ENCODE results near the gene OR51B4. TPM values are rescaled to one million over a fixed set of nuclear protein-coding genes. Genes with fewer than 3 reads are reported as not detected.
"Not testable (repeated sequence)": the region's sequence is repeated elsewhere in the genome, so short reads cannot be mapped to it uniquely, and the experiment has no call there.

The OR51B4 gene
- total RNA-seq, 1 donor: not detected

DNA sequence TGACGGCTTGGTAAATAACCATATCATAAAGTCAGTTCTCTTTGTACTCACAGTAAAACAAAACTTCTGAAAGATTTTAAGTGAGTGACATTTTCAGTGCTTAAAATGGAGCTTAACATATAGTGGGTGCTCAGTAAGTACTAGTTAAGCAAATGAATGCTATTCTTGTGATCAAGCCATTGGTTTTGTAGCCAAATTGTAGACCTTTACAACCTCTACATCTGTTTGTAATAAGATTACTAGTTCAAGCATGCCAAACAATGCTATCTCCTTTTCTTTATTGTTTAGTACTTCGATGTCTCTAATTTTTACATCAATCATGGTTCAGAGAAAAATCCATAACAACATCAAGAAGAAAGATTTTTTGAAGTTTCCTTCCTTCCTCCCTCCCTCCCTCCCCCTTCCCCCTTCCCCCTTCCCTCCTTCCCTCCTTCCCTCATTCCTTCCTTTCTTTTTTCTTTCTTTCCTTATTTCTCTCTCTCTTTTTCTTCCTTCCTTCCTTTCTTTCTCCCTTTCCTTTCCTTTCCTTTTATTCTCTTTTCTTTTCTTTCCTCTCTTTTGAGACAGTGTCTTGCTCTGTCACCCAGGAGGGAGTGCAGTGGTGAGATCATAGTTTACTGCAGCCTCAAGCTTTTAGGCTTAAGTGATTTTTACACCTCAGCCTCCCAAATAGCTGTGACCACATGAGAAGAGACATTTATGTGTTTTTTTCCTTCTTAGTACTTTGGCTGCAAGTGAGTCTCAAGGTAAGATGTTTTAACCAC, 5.7 kb upstream of the OR51B4 start:
- no peaks in the 10 kb centered on the region for H3K4me1 ChIP-seq (ENCODE audit: insufficient read depth, low read length)
- no peak overlapping the region for H3K4me3 ChIP-seq (ENCODE audit: low read length)
- no peaks in the 10 kb centered on the region for H3K27me3 ChIP-seq (ENCODE audit: insufficient read depth, low read length)
- H3K9me3 ChIP-seq (ENCODE audit: low read depth, low read length): no peaks in the 10 kb centered on the region

DNA sequence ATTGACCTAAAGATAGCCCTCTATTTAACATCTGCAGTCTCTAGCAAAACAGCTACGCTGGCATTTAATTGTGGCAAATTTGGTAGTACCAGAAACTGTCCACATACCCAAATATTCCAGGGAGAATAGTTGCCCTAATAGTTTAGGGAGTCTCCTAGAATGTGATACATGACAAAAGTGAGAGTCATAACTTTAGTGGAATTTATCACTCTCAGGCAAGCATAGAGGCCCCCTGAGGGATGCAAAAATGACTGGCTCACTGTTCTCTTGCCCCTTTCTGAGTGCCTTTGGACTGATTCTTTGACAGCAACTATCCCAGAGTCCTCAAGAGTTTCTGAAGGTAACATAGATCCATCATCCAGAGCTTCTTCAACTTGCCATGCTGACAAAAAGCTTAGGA, 2.3 kb upstream of the OR51B4 start:
- Histone ChIP-seq H3K4me3 (ENCODE audit: low read length) (no peak overlapping the region), H3K27me3 (ENCODE audit: insufficient read depth, low read length) (no peaks in the 10 kb centered on the region), H3K4me1 (ENCODE audit: insufficient read depth, low read length) (no peaks in the 10 kb centered on the region), H3K9me3 (ENCODE audit: low read depth, low read length) (no peaks in the 10 kb centered on the region)

DNA sequence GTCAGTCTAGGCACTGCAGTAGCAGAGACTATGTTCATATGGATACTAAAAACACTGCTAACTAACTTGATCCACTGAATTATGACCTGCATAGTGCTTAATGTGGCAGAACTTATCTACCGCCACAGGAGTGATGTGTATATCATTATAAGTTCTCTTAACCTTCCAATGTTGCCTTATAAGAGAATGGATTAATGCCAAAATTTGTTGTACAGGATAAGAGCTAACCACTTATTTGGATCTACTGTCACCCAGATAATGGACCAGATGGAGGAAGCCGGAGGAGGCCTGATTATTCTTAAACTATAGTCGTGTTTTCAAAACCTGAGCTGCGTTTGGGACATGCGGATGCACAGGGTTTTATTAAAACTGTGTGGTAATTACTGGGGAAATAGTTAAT, 1.9 kb upstream of the OR51B4 start:
- Histone ChIP-seq H3K27me3 (ENCODE audit: insufficient read depth, low read length) (no peaks in the 10 kb centered on the region), H3K9me3 (ENCODE audit: low read depth, low read length) (no peaks in the 10 kb centered on the region), H3K4me1 (ENCODE audit: insufficient read depth, low read length) (no peaks in the 10 kb centered on the region), H3K4me3 (ENCODE audit: low read length) (no peak overlapping the region)

DNA sequence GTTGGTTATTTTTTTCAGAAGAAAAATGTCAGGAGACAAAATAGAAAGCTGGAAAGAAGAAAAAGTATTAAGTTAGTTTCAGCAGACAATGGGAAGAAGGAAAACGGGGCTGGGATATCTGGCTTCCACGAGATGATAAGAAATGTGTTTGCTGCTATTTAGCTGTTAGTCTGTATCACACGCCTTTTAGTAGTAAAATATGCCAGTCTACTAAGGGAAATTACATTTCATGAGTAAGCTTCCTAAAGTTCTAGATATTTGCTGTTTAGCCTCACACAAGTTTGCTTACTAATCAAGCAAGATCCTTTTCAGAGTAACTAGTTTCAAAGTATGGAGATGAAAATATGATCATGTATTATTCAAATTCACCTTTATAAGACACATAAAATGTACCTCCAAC, 1.5 kb downstream of the OR51B4 start:
- Histone ChIP-seq H3K9me3 (ENCODE audit: low read depth, low read length) (no peaks in the 10 kb centered on the region), H3K27me3 (ENCODE audit: insufficient read depth, low read length) (no peaks in the 10 kb centered on the region), H3K4me1 (ENCODE audit: insufficient read depth, low read length) (no peaks in the 10 kb centered on the region), H3K4me3 (ENCODE audit: low read length) (no peak overlapping the region)

DNA sequence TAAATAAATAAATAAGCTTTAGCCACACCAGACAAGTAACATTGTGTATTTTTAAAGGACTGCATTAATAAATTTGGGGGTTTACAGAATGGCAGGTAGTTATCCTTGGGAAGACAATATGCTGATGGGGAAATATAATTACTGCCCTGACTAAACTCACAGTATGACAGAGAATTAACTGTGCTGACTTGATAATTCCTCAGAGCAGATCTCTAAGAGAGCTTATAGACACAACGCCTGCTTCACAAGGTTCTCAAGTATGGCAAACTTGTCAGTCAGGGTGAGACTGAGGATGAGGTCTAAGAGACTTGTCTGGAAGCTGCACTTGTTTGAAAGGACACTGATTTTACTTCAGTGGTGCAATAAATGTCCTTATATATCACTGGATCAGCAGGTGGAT, 3.3 kb downstream of the OR51B4 start:
- no peaks in the 10 kb centered on the region for H3K4me1 ChIP-seq (ENCODE audit: insufficient read depth, low read length)

DNA sequence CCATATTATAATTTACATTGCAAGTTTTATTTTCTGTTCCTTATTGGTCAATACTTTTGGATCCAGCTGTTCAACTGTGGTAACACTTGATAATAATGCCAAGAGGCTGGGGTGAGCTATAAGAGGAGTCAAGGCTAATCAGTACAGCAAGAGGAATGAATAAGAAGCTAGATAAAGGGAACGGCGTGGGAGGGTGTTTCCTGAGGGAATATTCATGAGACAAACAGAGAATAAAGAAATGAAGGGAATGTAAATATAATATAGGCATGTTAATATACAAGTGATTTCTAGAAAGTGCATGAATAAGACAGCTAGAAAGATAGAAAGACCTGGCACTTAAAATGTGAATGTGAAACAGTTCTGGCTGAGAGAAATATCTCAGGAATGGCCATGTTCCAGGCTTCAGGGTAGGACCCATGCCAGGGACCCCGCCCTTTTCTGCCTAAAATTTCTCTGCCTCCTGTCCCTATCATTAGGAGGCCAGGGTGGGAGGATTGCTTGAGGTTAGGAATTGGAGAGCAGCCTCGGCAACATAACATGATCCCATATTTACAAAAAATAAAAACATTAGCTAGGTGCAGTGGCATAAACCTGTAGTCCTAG, 3.9 kb downstream of the OR51B4 start:
- H3K4me3 ChIP-seq (ENCODE audit: low read length): no peak overlapping the region
- no peaks in the 10 kb centered on the region for H3K27me3 ChIP-seq (ENCODE audit: insufficient read depth, low read length)
- no peaks in the 10 kb centered on the region for H3K4me1 ChIP-seq (ENCODE audit: insufficient read depth, low read length)
- no peaks in the 10 kb centered on the region for H3K9me3 ChIP-seq (ENCODE audit: low read depth, low read length)

More for the DNA sequence above, 3.3 kb downstream of the OR51B4 start:
- Histone ChIP-seq H3K9me3 (ENCODE audit: low read depth, low read length) (no peaks in the 10 kb centered on the region), H3K4me3 (ENCODE audit: low read length) (no peak overlapping the region), H3K27me3 (ENCODE audit: insufficient read depth, low read length) (no peaks in the 10 kb centered on the region)

DNA sequence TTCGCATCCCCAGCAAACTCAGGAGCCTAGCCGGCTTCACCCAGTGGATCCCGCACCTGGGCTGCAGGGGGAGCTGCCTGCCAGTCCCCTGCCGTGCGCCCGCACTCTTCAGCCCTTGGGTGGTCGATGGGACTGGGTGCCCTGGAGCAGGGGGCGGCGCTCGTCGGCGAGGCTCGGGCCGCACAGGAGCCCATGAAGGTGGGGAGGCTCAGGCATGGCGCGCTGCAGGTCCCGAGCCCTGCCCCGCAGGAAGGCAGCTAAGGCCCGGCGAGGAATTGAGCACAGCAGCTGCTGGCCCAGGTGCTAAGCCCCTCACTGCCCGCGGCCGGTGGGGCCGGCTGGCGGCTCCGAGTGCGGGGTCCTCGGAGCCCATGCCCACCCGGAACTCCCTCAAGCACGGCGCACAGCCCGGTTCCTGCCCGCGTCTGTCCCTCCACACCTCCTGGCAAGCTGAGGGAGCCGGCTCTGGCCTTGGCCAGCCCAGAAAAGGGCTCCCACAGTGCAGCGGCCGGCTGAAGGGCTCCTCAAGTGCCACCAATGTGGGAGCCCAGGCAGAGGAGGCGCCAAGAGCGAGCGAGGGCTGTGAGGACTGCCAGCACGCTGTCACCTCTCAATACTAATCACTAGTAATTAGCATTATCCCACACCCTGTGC, 7.3 kb downstream of the OR51B4 start:
- not testable (repeated sequence) for H3K27me3 ChIP-seq (ENCODE audit: insufficient read depth, low read length); H3K4me1 ChIP-seq (ENCODE audit: insufficient read depth, low read length); H3K9me3 ChIP-seq (ENCODE audit: low read depth, low read length); H3K4me3 ChIP-seq (ENCODE audit: low read length)

DNA sequence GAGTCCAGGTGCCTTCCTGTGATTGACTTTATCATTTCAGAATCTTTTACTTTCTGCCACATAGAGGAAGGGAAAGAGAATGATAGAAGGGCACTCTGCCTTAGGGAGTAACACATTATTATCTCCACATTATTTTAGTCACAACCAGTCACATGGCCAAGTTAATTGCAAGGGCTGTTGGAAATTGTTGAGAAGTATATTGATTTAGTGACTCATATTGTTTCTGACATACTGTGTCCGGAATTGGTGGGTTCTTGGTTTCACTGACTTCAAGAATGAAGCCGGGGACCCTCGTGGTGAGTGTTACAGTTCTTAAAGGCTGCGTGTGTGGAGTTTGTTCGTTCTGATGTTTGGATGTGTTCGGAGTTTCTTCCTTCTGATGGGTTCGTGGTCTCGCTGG, 8.7 kb downstream of the OR51B4 start:
- H3K4me3 ChIP-seq (ENCODE audit: low read length): no peak overlapping the region
- no peaks in the 10 kb centered on the region for H3K4me1 ChIP-seq (ENCODE audit: insufficient read depth, low read length)
- no peaks in the 10 kb centered on the region for H3K9me3 ChIP-seq (ENCODE audit: low read depth, low read length)
- H3K27me3 ChIP-seq (ENCODE audit: insufficient read depth, low read length): no peaks in the 10 kb centered on the region

DNA sequence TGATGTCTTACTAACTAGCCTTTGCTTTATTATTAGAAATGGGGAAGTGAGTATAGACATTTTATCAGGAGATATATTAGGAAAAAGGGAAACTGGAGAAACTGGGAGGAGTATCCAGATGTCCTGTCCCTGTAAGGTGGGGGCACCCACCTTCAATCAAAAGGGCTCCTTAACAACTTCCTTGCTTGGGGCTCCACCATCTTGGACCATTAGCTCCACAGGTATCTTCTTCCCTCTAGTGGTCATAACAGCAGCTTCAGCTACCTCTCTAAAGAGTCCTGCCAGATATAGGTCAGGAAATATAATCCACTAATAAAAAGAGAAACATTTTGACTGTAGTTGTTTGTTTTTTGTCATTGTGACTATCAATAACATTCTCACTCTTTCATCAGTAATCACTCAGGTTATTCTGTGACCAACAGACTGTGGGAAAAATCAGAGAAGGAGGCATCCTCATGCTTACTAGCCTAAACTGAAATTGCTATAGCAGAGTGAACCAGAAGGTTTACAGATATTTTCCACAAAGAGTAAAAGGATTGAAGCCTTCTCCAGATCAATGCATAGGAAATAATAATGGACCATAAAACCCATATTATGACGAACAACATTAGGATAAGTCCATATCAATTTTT, 10.4 kb downstream of the OR51B4 start:
- Histone ChIP-seq H3K27me3 (ENCODE audit: insufficient read depth, low read length) (no peaks in the 10 kb centered on the region), H3K4me3 (ENCODE audit: low read length) (no peak overlapping the region), H3K9me3 (ENCODE audit: low read depth, low read length) (no peaks in the 10 kb centered on the region), H3K4me1 (ENCODE audit: insufficient read depth, low read length) (no peaks in the 10 kb centered on the region)

DNA sequence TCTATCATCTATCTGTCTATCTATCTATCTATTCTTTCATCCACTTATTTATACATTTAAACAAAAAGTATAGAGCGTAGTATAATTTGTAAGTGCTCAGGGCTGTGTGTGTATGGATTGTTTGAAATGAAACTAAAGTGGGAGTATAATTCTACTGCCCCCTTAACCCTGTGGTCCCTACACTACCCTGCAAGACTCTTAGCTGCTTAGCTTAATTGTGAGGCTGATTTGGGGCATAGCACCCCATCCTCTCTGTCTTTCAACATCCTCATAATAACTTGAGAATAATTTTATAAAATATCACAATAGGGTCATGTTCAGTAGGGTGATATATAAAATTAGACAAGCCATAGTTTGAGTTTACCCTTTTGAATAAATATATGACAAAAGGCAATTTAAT, 11.6 kb downstream of the OR51B4 start:
- Histone ChIP-seq H3K4me1 (ENCODE audit: insufficient read depth, low read length) (no peaks in the 10 kb centered on the region), H3K4me3 (ENCODE audit: low read length) (no peak overlapping the region), H3K27me3 (ENCODE audit: insufficient read depth, low read length) (no peaks in the 10 kb centered on the region), H3K9me3 (ENCODE audit: low read depth, low read length) (no peaks in the 10 kb centered on the region)

DNA sequence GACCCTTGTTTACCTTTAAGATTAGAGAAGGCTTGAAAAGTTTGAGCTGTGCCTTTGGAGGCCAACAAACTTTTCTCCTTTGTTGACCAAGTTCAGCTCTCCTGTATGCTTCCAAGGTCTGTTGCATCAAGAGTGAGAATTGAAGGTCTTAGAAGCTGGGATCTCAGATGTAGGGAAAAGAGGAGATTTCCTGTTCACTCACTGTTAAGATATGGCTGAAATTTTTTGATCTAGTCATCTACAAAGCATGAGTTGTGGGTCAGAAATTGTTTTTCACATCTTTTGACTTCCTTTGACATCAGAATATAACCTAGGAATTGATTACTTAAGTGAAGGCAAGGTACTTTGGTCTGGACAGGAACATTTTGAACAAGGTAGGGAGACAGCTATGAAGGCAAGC, 12.1 kb downstream of the OR51B4 start:
- Histone ChIP-seq H3K4me1 (ENCODE audit: insufficient read depth, low read length) (no peaks in the 10 kb centered on the region), H3K4me3 (ENCODE audit: low read length) (no peak overlapping the region), H3K27me3 (ENCODE audit: insufficient read depth, low read length) (no peaks in the 10 kb centered on the region), H3K9me3 (ENCODE audit: low read depth, low read length) (no peaks in the 10 kb centered on the region)

DNA sequence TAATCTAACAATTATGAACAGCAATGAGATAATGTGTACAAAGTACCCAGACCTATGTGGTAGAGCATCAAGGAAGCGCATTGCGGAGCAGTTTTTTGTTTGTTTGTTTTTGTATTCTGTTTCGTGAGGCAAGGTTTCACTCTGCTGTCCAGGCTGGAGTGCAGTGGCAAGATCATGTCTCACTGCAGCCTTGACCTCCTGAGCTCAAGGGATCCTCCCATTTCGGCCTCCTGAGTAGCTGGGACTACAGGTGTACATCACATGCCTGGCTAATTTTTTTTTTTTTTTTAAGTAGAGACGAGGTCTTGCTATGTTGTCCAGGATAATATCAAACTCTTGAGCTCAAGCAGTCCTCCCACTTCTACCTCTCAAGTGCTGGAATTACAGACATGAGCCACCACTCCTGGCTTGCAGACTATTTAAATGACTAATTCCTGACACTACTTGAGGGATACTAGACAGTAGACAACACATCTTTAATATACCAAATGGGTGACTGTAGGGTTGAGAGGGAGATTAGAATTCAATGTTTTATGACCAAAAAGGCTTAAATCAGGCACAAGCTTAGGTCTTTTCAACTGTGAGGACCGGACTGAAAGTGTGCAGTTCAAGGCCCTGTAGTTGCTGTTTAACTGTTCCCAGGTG, 12.7 kb downstream of the OR51B4 start:
- Histone ChIP-seq H3K9me3 (ENCODE audit: low read depth, low read length) (no peaks in the 10 kb centered on the region), H3K27me3 (ENCODE audit: insufficient read depth, low read length) (no peaks in the 10 kb centered on the region), H3K4me3 (ENCODE audit: low read length) (no peak overlapping the region), H3K4me1 (ENCODE audit: insufficient read depth, low read length) (no peaks in the 10 kb centered on the region)

DNA sequence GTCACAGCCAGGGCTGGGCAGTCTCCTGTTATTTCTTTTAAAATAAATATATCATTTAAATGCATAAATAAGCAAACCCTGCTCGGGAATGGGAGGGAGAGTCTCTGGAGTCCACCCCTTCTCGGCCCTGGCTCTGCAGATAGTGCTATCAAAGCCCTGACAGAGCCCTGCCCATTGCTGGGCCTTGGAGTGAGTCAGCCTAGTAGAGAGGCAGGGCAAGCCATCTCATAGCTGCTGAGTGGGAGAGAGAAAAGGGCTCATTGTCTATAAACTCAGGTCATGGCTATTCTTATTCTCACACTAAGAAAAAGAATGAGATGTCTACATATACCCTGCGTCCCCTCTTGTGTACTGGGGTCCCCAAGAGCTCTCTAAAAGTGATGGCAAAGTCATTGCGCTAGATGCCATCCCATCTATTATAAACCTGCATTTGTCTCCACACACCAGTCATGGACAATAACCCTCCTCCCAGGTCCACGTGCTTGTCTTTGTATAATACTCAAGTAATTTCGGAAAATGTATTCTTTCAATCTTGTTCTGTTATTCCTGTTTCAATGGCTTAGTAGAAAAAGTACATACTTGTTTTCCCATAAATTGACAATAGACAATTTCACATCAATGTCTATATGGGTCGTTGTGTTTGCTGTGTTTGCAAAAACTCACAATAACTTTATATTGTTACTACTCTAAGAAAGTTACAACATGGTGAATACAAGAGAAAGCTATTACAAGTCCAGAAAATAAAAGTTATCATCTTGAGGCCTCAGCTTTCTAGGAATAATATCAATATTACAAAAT, 13.4 kb downstream of the OR51B4 start:
- H3K4me3 ChIP-seq (ENCODE audit: low read length): no peak overlapping the region

DNA sequence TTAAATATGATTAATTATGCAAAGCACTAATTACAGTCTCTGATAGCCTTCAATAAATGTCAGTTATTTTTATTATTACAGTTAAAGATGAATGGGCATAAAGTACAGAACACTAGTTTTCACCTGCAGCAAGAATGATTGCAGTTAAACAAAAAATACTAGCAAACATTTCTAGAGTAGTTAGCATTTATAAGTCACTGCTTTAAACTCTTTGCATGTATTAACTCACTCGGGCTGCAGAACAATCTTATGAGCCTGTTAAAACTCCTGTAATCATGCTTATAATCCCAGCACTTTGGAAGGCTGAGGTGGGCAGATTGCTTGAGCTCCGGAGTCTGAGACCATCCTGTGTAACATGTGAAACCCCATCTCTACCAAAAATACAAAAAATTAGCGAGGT, 14.8 kb downstream of the OR51B4 start:
- Histone ChIP-seq H3K9me3 (ENCODE audit: low read depth, low read length) (no peaks in the 10 kb centered on the region), H3K27me3 (ENCODE audit: insufficient read depth, low read length) (no peaks in the 10 kb centered on the region), H3K4me1 (ENCODE audit: insufficient read depth, low read length) (no peaks in the 10 kb centered on the region), H3K4me3 (ENCODE audit: low read length) (no peak overlapping the region)

More for the DNA sequence above, 13.4 kb downstream of the OR51B4 start:
- no peaks in the 10 kb centered on the region for H3K9me3 ChIP-seq (ENCODE audit: low read depth, low read length)
- no peaks in the 10 kb centered on the region for H3K4me1 ChIP-seq (ENCODE audit: insufficient read depth, low read length)
- no peaks in the 10 kb centered on the region for H3K27me3 ChIP-seq (ENCODE audit: insufficient read depth, low read length)

All from mononuclear cell (primary cell).